Measurements from ENCODE around the gene MACROH2A2.

The MACROH2A2 gene

GRCh38 chr10:70064486-70064885 lies 11.8 kb downstream of the MACROH2A2 start:
- in situ Hi-C loops (cut with MboI; ENCODE audit: low sequenced_read_pairs, unreplicated experiment), result no loop called here
- no peak for DNase-seq (ENCODE audit: low spot score)
- TF ChIP-seq CTCF (IDR thresholded peaks at IDR 0.05; ENCODE audit: borderline replicate concordance, control extremely low read depth, extremely low read depth, insufficient read depth, missing control alignments), result no peak

GRCh38 chr10:70066190-70066589 lies 13.5 kb downstream of the MACROH2A2 start:
- TF ChIP-seq CTCF (IDR thresholded peaks at IDR 0.05; ENCODE audit: borderline replicate concordance, control extremely low read depth, extremely low read depth, insufficient read depth, missing control alignments), result no peak
- no peak for DNase-seq (ENCODE audit: low spot score)
- in situ Hi-C loops (cut with MboI; ENCODE audit: low sequenced_read_pairs, unreplicated experiment), result no loop called here

- no peak for TF ChIP-seq CTCF (IDR thresholded peaks at IDR 0.05; ENCODE audit: borderline replicate concordance, control extremely low read depth, extremely low read depth, insufficient read depth, missing control alignments)
- in situ Hi-C loops (cut with MboI; ENCODE audit: low sequenced_read_pairs, unreplicated experiment), result no loop called here
- DNase-seq (ENCODE audit: low spot score), result no peak
These were observed 14.9 kb downstream of the MACROH2A2 start for GRCh38 chr10:70067586-70067985.

GRCh38 chr10:70068925-70069324 lies 16.3 kb downstream of the MACROH2A2 start:
- no peak for TF ChIP-seq CTCF (IDR thresholded peaks at IDR 0.05; ENCODE audit: borderline replicate concordance, control extremely low read depth, extremely low read depth, insufficient read depth, missing control alignments)
- in situ Hi-C loops (cut with MboI; ENCODE audit: low sequenced_read_pairs, unreplicated experiment), result no loop called here
- no peak for DNase-seq (ENCODE audit: low spot score)

GRCh38 chr10:70069346-70069745 lies 16.7 kb downstream of the MACROH2A2 start:
- DNase-seq (ENCODE audit: low spot score), result no peak
- no peak for TF ChIP-seq CTCF (IDR thresholded peaks at IDR 0.05; ENCODE audit: borderline replicate concordance, control extremely low read depth, extremely low read depth, insufficient read depth, missing control alignments)
- in situ Hi-C loops (cut with MboI; ENCODE audit: low sequenced_read_pairs, unreplicated experiment), result no loop called here

GRCh38 chr10:70070834-70071233 lies 18.2 kb downstream of the MACROH2A2 start:
- DNase-seq (ENCODE audit: low spot score), result no peak
- in situ Hi-C loops (cut with MboI; ENCODE audit: low sequenced_read_pairs, unreplicated experiment), result no loop called here
- TF ChIP-seq CTCF (IDR thresholded peaks at IDR 0.05; ENCODE audit: borderline replicate concordance, control extremely low read depth, extremely low read depth, insufficient read depth, missing control alignments), result no peak

- in situ Hi-C loops (cut with MboI; ENCODE audit: low sequenced_read_pairs, unreplicated experiment), result no loop called here
- no peak for TF ChIP-seq CTCF (IDR thresholded peaks at IDR 0.05; ENCODE audit: borderline replicate concordance, control extremely low read depth, extremely low read depth, insufficient read depth, missing control alignments)
- no peak for DNase-seq (ENCODE audit: low spot score)
These were observed 21.5 kb downstream of the MACROH2A2 start for GRCh38 chr10:70074165-70074564.
